ENCODE data around the gene LCE3A. TPM values are rescaled to one million over a fixed set of nuclear protein-coding genes. Genes with fewer than 3 reads are reported as not detected.

LCE3A gene
- total and polyA plus RNA-seq, 3 donors from 2014 or later: not detected

- Histone ChIP-seq H3K4me3 (no peak overlapping the region), H3K9me3 (no peaks in the 10 kb centered on the region), H3K36me3 (ENCODE audit: low read depth, missing control alignments) (no peaks in the 10 kb centered on the region), H3K27me3 (no peaks in the 10 kb centered on the region), H3K27ac (no peak overlapping the region), H3K4me1 (no peaks in the 10 kb centered on the region)
- intact Hi-C loops (cut with DNase I; ENCODE audit: low total_unique reads): no loop called here
- TF ChIP-seq CTCF (IDR thresholded peaks at IDR 0.05): no peak
- no peak for TF ChIP-seq POLR2A (IDR thresholded peaks at IDR 0.05)
- 64 to 73% methylated on average over 3 of the region's 3 CpGs for WGBS, 2 donors
- no peak for DNase-seq
These were observed 21.0 kb upstream of the LCE3A start for GRCh38 chr1:152643945-152644344.

- no peaks in the 10 kb centered on the region for H3K36me3 ChIP-seq (ENCODE audit: low read depth, missing control alignments)
- no peaks in the 10 kb centered on the region for H3K4me1 ChIP-seq
- H3K9me3 ChIP-seq: no peaks in the 10 kb centered on the region
- WGBS, 2 donors: 74 to 100% methylated on average over 1 of the region's 1 CpG
- intact Hi-C loops (cut with DNase I; ENCODE audit: low total_unique reads): no loop called here
- DNase-seq: no peak
- no peaks in the 10 kb centered on the region for H3K27me3 ChIP-seq
- TF ChIP-seq CTCF (IDR thresholded peaks at IDR 0.05): no peak
- TF ChIP-seq POLR2A (IDR thresholded peaks at IDR 0.05): no peak
- no peak overlapping the region for H3K27ac ChIP-seq
- H3K4me3 ChIP-seq: no peak overlapping the region
These were observed 17.4 kb upstream of the LCE3A start for GRCh38 chr1:152640351-152640750.

- H3K9me3 ChIP-seq: no peaks in the 10 kb centered on the region
- TF ChIP-seq POLR2A (IDR thresholded peaks at IDR 0.05) (no peak), CTCF (IDR thresholded peaks at IDR 0.05) (no peak)
- DNase-seq: no peak
- no peaks in the 10 kb centered on the region for H3K27me3 ChIP-seq
- no peaks in the 10 kb centered on the region for H3K36me3 ChIP-seq (ENCODE audit: low read depth, missing control alignments)
- H3K27ac ChIP-seq: no peak overlapping the region
- H3K4me3 ChIP-seq: no peak overlapping the region
- intact Hi-C loops (cut with DNase I; ENCODE audit: low total_unique reads): no loop called here
- WGBS, 2 donors: 93 to 94% methylated on average over 3 of the region's 3 CpGs
- no peaks in the 10 kb centered on the region for H3K4me1 ChIP-seq
These were observed 7.7 kb upstream of the LCE3A start for GRCh38 chr1:152630596-152630995.

- no peak overlapping the region for H3K4me3 ChIP-seq
- no peaks in the 10 kb centered on the region for H3K9me3 ChIP-seq
- no peaks in the 10 kb centered on the region for H3K4me1 ChIP-seq
- H3K27me3 ChIP-seq: no peaks in the 10 kb centered on the region
- WGBS, 2 donors: 63 to 80% methylated on average over 1 of the region's 1 CpG
- no peaks in the 10 kb centered on the region for H3K36me3 ChIP-seq (ENCODE audit: low read depth, missing control alignments)
- no peak for DNase-seq
- H3K27ac ChIP-seq: no peak overlapping the region
- TF ChIP-seq CTCF (IDR thresholded peaks at IDR 0.05) (no peak), POLR2A (IDR thresholded peaks at IDR 0.05) (no peak)
- intact Hi-C loops (cut with DNase I; ENCODE audit: low total_unique reads): no loop called here
These were observed 3.8 kb upstream of the LCE3A start for GRCh38 chr1:152626744-152627143.

GRCh38 chr1:152623203-152623844, 421 bp upstream of the LCE3A start:
- H3K4me1 ChIP-seq: no peaks in the 10 kb centered on the region
- H3K4me3 ChIP-seq: peak overlapping the region in 1 of 2 donors; percentile 17
- intact Hi-C loops (cut with DNase I; ENCODE audit: low total_unique reads): no loop called here
- DNase-seq: peak; percentile 39
- H3K36me3 ChIP-seq (ENCODE audit: low read depth, missing control alignments): no peaks in the 10 kb centered on the region
- WGBS, 2 donors: 14 to 21% methylated on average over 4 to 25 of the region's 29 CpGs
- no peaks in the 10 kb centered on the region for H3K27me3 ChIP-seq
- H3K27ac ChIP-seq: no peak overlapping the region
- no peaks in the 10 kb centered on the region for H3K9me3 ChIP-seq
- no peak for TF ChIP-seq POLR2A (IDR thresholded peaks at IDR 0.05)
- TF ChIP-seq CTCF (IDR thresholded peaks at IDR 0.05): peak in 1 of 3 experiments; percentile 16

All from testis (tissue), 3 donors.